Astrocyte of the cerebellum (primary cell): ENCODE data around the gene VGF.

Source experiments
- DNase-seq: peaks from one replicate; pipeline ENCODE4 v3.0.0-alpha.2; 2011; ENCODE audit warnings: low read depth
- H3K4me3 ChIP-seq: 2 replicates; pipeline ENCODE4 v1.5.1; 2011; ENCODE audit warnings: mild to moderate bottlenecking, low read depth, low read length, moderate library complexity
- CTCF ChIP-seq: IDR thresholded peaks from 2 replicates; pipeline ENCODE4 v1.5.1; 2012; ENCODE audit warnings: low read length, low read depth, moderate library complexity, mild to moderate bottlenecking; ENCODE audit errors: missing control alignments
- in situ Hi-C: cut with HindIII; loops from 2 replicates; pipeline ENCODE4 v1.10.0; 2017; ENCODE audit warnings: low sequenced_read_pairs

The VGF gene

GRCh38 chr7:101161692-101162471, 3.5 kb downstream of the VGF start:
- TF ChIP-seq CTCF = no peak
- in situ Hi-C loops = no loop called here
- H3K4me3 ChIP-seq = no peak overlapping the region
- DNase-seq = no peak

- DNase-seq = no peak
- no peak overlapping the region for H3K4me3 ChIP-seq
- in situ Hi-C loops = no loop called here
- no peak for TF ChIP-seq CTCF
These were observed 4.5 kb downstream of the VGF start for GRCh38 chr7:101160910-101161309.

- no peak for TF ChIP-seq CTCF
- in situ Hi-C loops = no loop called here
- H3K4me3 ChIP-seq = no peak overlapping the region
- no peak for DNase-seq
These were observed 5.4 kb downstream of the VGF start for GRCh38 chr7:101159696-101160674.

- H3K4me3 ChIP-seq = no peak overlapping the region
- in situ Hi-C loops = no loop called here
- no peak for TF ChIP-seq CTCF
- no peak for DNase-seq
These were observed 8.3 kb downstream of the VGF start for GRCh38 chr7:101156866-101157589.

GRCh38 chr7:101156277-101156676, 9.1 kb downstream of the VGF start:
- in situ Hi-C loops = no loop called here
- no peak overlapping the region for H3K4me3 ChIP-seq
- DNase-seq = no peak
- peak; percentile 39 for TF ChIP-seq CTCF

- in situ Hi-C loops = no loop called here
- H3K4me3 ChIP-seq = peak overlapping the region; percentile 82
- no peak for DNase-seq
- no peak for TF ChIP-seq CTCF
These were observed 10.1 kb downstream of the VGF start for GRCh38 chr7:101155303-101155702.
